OCI-LY7 (cell line): ENCODE measurements around the gene MYO3A. TPM values are rescaled to one million over a fixed set of nuclear protein-coding genes. Genes with fewer than 3 reads are reported as not detected.
A peak's percentile ranks its signal among the peaks of the same experiment; 100 is the strongest.

Experiments
- BruUV-seq: library from RNA; stranded (reverse); fragments of 400-500 nt; replicated peaks from 2 replicates; lab custom pipeline; 2021; lab: Mats Ljungman, UMichigan
- CTCF ChIA-PET: fragments of 300-600 bp; sonication (Branson Sonifier 250); formaldehyde crosslinking; loops from one replicate; lab custom pipeline; 2022; ENCODE audit warnings: antibody characterized with exemption; ENCODE audit not compliant: unreplicated experiment; lab: Charles Lee
- POLR2A ChIA-PET: fragments of 300-600 bp; sonication (Branson Sonifier 250); formaldehyde crosslinking; loops from one replicate; lab custom pipeline; 2022; ENCODE audit warnings: antibody characterized with exemption; lab: Charles Lee
- DNase-seq: peaks from one replicate; pipeline ENCODE4 v3.0.0-alpha.2; 2015; ENCODE audit warnings: low spot score
- H2AFZ ChIP-seq: fragments of 200-600 bp; sonication (generic), shearing (Covaris generic); 2 replicates; pipeline ENCODE4 v1.6.1; 2014; ENCODE audit warnings: mild to moderate bottlenecking, antibody characterized with exemption, low read length, moderate library complexity
- H3K27ac ChIP-seq: fragments of 200-600 bp; sonication (generic); 2 replicates; pipeline ENCODE4 v1.5.1; 2014; ENCODE audit warnings: mixed run types, low read depth, mild to moderate bottlenecking, moderate library complexity, low read length, inconsistent platforms; ENCODE audit not compliant: poor library complexity, severe bottlenecking
- H3K36me3 ChIP-seq: fragments of 200-600 bp; sonication (generic); 2 replicates; pipeline ENCODE4 v1.6.1; 2014; ENCODE audit warnings: mild to moderate bottlenecking, antibody characterized with exemption, low read length, moderate library complexity, mixed read lengths; ENCODE audit not compliant: insufficient read depth
- H3K4me1 ChIP-seq: fragments of 200-600 bp; sonication (generic); 2 replicates; pipeline ENCODE4 v1.5.1; 2014; ENCODE audit warnings: mild to moderate bottlenecking, low read length; ENCODE audit not compliant: insufficient read depth, poor library complexity, severe bottlenecking
- H3K4me2 ChIP-seq: fragments of 200-600 bp; sonication (generic); 2 replicates; pipeline ENCODE4 v1.6.1; 2014; ENCODE audit warnings: mild to moderate bottlenecking, low read length
- H3K4me3 ChIP-seq: fragments of 200-600 bp; sonication (generic); 2 replicates; pipeline ENCODE4 v1.5.1; 2014; ENCODE audit warnings: mild to moderate bottlenecking, low read depth, low read length; ENCODE audit not compliant: poor library complexity, severe bottlenecking
- H3K79me2 ChIP-seq: fragments of 200-600 bp; sonication (generic); 2 replicates; pipeline ENCODE4 v1.6.1; 2016; ENCODE audit warnings: low read depth, mild to moderate bottlenecking, low read length, moderate library complexity, mixed read lengths; ENCODE audit not compliant: insufficient read depth
- H3K9me2 ChIP-seq: fragments of 200-600 bp; sonication (generic); 2 replicates; pipeline ENCODE4 v1.6.1; 2016; ENCODE audit warnings: mild to moderate bottlenecking, low read length, mixed read lengths; ENCODE audit not compliant: insufficient read depth
- H3K9me3 ChIP-seq: fragments of 200-600 bp; sonication (generic); 2 replicates; pipeline ENCODE4 v1.6.1; 2014; ENCODE audit warnings: mild to moderate bottlenecking, mixed run types, low read length, mixed read lengths
- H4K20me1 ChIP-seq: fragments of 200-600 bp; sonication (generic); 2 replicates; pipeline ENCODE4 v1.6.1; 2014; ENCODE audit warnings: mild to moderate bottlenecking, antibody characterized with exemption, low read length, moderate library complexity, mixed read lengths; ENCODE audit not compliant: insufficient read depth
- EZH2phosphoT487 ChIP-seq: fragments of 200-600 bp; sonication (generic); IDR thresholded peaks from 2 replicates; pipeline ENCODE4 v1.6.1; 2018; ENCODE audit warnings: low read depth, borderline replicate concordance, mild to moderate bottlenecking, mixed run types, antibody characterized with exemption, low read length, moderate library complexity, mixed read lengths
- intact Hi-C: fragments of 100-400 bp; cut with micrococcal nuclease; formaldehyde crosslinking; loops from one replicate; pipeline ENCODE4 v1.10.0; 2022; ENCODE audit not compliant: unreplicated experiment
- total RNA-seq, 2 experiments: library from RNA; depleted of rRNA in 1 of 2; stranded (reverse); fragments of >200 nt in 1 of 2; shearing (Covaris generic) in 1 of 2; gene quantifications; 2 replicates each; pipeline ENCODE4 v1.2.3, GENCODE V29; 2014 to 2022
- TF ChIP-seq, protein P1 (sequence below): fragments of 200-600 bp; sonication (generic); conservative IDR thresholded peaks from 2 replicates; pipeline ENCODE4 v1.5.1; 2014; ENCODE audit warnings: mild to moderate bottlenecking, antibody characterized with exemption, low read length, moderate library complexity, mixed read lengths

MYO3A gene
- total RNA-seq, 2 experiments from 2014 or later, result not detected

DNA sequence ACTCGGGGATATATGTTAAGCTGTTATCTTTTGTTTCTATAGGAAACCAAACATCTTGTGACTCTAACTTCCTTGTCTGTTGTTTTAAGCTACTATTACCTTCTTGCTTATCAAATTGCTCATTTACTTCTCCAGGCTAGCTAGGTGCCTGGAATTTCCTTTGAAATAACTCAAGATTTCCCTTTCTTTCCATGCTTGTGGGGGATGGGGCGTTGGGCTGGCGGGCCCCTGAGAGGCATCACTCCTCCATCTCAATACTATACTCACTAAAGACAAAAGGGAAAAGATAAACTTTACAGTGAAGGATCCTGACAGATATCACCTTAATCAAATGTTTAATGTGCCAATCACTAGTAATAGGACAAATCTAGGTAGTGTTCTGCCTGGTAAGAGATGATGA is 34.7 kb upstream of the MYO3A start:
- Histone ChIP-seq H3K9me2 (no peaks in the 10 kb centered on the region), H2AFZ (no peak overlapping the region), H3K4me1 (peaks cover 38% of the 10 kb centered on the region), H3K36me3 (no peaks in the 10 kb centered on the region), H3K27ac (no peak overlapping the region), H4K20me1 (no peaks in the 10 kb centered on the region), H3K79me2 (no peaks in the 10 kb centered on the region), H3K9me3 (no peaks in the 10 kb centered on the region), H3K4me3 (no peak overlapping the region), H3K4me2 (no peak overlapping the region)
- no peak for TF ChIP-seq EZH2phosphoT487
- TF ChIP-seq, protein P1, sequence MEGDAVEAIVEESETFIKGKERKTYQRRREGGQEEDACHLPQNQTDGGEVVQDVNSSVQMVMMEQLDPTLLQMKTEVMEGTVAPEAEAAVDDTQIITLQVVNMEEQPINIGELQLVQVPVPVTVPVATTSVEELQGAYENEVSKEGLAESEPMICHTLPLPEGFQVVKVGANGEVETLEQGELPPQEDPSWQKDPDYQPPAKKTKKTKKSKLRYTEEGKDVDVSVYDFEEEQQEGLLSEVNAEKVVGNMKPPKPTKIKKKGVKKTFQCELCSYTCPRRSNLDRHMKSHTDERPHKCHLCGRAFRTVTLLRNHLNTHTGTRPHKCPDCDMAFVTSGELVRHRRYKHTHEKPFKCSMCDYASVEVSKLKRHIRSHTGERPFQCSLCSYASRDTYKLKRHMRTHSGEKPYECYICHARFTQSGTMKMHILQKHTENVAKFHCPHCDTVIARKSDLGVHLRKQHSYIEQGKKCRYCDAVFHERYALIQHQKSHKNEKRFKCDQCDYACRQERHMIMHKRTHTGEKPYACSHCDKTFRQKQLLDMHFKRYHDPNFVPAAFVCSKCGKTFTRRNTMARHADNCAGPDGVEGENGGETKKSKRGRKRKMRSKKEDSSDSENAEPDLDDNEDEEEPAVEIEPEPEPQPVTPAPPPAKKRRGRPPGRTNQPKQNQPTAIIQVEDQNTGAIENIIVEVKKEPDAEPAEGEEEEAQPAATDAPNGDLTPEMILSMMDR, result no peak
- CTCF ChIA-PET, result no interaction called here
- BruUV-seq, result no TSS peak
- no peak for DNase-seq
- intact Hi-C loops, result no loop called here
- POLR2A ChIA-PET, result interaction anchor here (0.9 kb wide), 3 partner anchors 9 to 23 kb away, joined by 3 to 4 read pairs (median 3); no protein-coding TSS in a partner anchor

DNA sequence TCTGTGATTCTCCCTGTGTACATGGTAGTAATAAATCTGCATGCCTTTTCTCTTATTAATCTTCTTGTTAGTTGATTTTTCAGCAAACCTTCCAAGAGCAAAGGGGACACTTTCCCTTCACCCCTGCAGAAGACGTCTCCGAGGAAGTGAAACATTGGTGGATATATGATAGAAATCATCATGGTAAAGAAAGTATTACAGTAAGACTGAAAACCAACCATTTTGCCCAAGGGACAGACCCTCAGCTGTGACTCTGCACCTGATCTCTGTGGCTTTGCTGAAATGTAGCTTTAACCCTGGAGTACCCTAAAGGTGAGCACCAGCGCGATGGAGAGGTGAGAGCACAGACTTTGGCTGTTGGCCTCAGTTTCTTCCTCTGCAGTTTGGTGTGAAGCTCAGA is 32.8 kb upstream of the MYO3A start:
- H3K36me3 ChIP-seq, result no peaks in the 10 kb centered on the region
- H3K9me2 ChIP-seq, result no peaks in the 10 kb centered on the region
- H4K20me1 ChIP-seq, result no peaks in the 10 kb centered on the region
- peak; percentile 80 for DNase-seq
- ChIA-PET POLR2A (interaction anchor here (0.5 to 1.5 kb wide), 6 partner anchors 10 to 281 kb away, joined by 3 to 8 read pairs (median 4); no protein-coding TSS in a partner anchor), CTCF (no interaction called here)
- H3K4me3 ChIP-seq, result peak overlapping the region; percentile 43
- TF ChIP-seq, protein P1, result no peak
- no peak for TF ChIP-seq EZH2phosphoT487
- peak overlapping the region; percentile 86 for H3K27ac ChIP-seq
- intact Hi-C loops, result loop anchor here (2.0 kb wide), 1 partner anchor 410 kb away; no protein-coding TSS in a partner anchor
- peak overlapping the region; percentile 63 for H3K4me2 ChIP-seq
- no TSS peak for BruUV-seq
- H2AFZ ChIP-seq, result no peak overlapping the region; the same call in 1 of the 2 replicates
- no peaks in the 10 kb centered on the region for H3K79me2 ChIP-seq
- no peaks in the 10 kb centered on the region for H3K9me3 ChIP-seq
- H3K4me1 ChIP-seq, result peaks cover 38% of the 10 kb centered on the region

DNA sequence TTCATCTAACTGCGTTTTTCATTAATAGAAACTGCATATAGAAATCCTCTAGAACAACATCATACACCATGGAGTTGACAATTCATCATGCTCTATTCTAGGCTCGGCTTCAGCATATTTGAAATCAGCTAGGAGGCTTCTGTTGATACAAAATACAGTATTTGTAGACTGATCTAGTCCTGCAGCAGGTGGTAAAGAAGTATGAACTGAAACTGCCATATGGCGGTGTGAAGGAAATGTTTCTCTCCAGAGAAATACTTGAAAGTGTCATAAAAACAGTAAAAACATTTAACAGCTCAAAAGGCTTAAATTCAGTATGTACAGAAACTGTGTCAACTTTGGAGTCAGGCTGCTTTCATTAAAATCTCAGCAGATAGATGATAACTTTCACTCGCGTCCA is 32.0 kb upstream of the MYO3A start:
- intact Hi-C loops, result loop anchor here (1.0 kb wide), 1 partner anchor 25 kb away; no protein-coding TSS in a partner anchor
- Histone ChIP-seq H3K79me2 (no peaks in the 10 kb centered on the region), H2AFZ (peak overlapping the region; percentile 32; the same call in 1 of the 2 replicates), H3K36me3 (no peaks in the 10 kb centered on the region), H3K9me3 (no peaks in the 10 kb centered on the region), H3K9me2 (no peaks in the 10 kb centered on the region), H4K20me1 (no peaks in the 10 kb centered on the region), H3K4me2 (peak overlapping the region; percentile 63), H3K4me1 (peaks cover 38% of the 10 kb centered on the region), H3K4me3 (peak overlapping the region; percentile 43), H3K27ac (peak overlapping the region; percentile 86)
- ChIA-PET POLR2A (interaction anchor here (0.8 to 1.5 kb wide), 5 partner anchors 9 to 29 kb away, joined by 3 to 8 read pairs (median 4); no protein-coding TSS in a partner anchor), CTCF (interaction anchor here (0.5 kb wide), 1 partner anchor 341 kb away, joined by 3 read pairs; no protein-coding TSS in a partner anchor)
- TF ChIP-seq, protein P1, result no peak
- TF ChIP-seq EZH2phosphoT487, result no peak
- BruUV-seq, result no TSS peak
- peak; percentile 86 for DNase-seq
